ENCODE measurements around the gene SIM1.
A peak's percentile ranks its signal among the peaks of the same experiment; 100 is the strongest.

SIM1 gene

DNA sequence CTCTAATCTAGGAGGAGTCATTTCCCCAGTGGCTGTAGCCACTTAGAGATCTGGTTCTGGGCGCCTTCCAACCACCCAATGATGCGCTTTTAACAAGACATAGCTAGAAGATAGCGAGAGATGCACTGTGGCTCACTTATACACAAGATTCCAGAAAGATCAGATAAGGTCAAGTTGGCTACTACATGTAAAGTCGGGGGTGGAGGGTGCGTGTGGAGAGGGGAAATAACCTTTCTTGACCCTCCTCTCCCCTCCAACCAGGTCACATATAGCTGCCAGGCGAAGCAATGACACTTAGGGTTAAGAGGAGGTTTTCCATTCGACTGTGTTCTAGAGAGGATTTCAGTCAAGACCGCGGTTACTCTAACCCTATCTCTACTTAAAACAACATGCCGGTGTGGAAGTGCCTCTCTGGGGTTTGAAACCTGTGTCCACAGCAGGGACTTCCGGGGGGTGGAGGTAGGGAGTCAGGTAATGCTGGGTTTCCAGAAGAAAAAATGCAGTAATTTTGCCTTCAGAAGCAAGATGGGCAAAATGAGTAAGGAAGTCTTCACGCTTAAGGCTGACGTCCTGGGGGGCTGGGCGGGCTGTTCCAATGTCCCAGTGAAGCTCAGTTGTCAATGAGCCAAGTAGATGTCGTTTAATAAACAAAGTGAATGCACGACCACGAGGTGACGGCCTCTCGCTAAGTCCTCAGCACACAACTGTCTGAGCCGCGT is 1.8 kb upstream of the SIM1 start:
- H3K9ac ChIP-seq (ENCODE audit: low read length), result peak overlapping the region; percentile 91
- no peak overlapping the region for H2AFZ ChIP-seq (ENCODE audit: low read depth, low read length)
- H3K4me2 ChIP-seq (ENCODE audit: low read length, poor library complexity, severe bottlenecking), result no peak overlapping the region
- no peak overlapping the region for H3K27ac ChIP-seq (ENCODE audit: low read length, poor library complexity, severe bottlenecking)
- no peak overlapping the region for H3K18ac ChIP-seq (ENCODE audit: low read depth in 1 of 2, low read length in 2 of 2)
- no peak overlapping the region for H3K4me3 ChIP-seq (ENCODE audit: insufficient read depth in 1 of 2, low read depth in 1 of 2, low read length in 2 of 2)
- H3K23ac ChIP-seq (ENCODE audit: low read length in 2 of 2), result no peak overlapping the region
- H3K14ac ChIP-seq (ENCODE audit: low read length in 2 of 2), result no peak overlapping the region
- peaks cover 47 to 93% of the 10 kb centered on the region in 2 experiments for H3K27me3 ChIP-seq (ENCODE audit: control insufficient read depth in 1 of 2, insufficient read depth in 1 of 2, low read length in 2 of 2)
- peaks cover 21% of the 10 kb centered on the region for H3K4me1 ChIP-seq (ENCODE audit: control insufficient read depth, insufficient read depth, low read depth, low read length)
- no peaks in the 10 kb centered on the region for H3K79me1 ChIP-seq (replicated peaks; ENCODE audit: low read length, poor library complexity, severe bottlenecking)
- no peak overlapping the region for H2BK12ac ChIP-seq (ENCODE audit: low read length in 2 of 2)
- no peak overlapping the region for H2BK5ac ChIP-seq (ENCODE audit: low read depth, low read length, poor library complexity, severe bottlenecking)
- H2AK5ac ChIP-seq (ENCODE audit: low read length, severe bottlenecking), result no peak overlapping the region
- DNase-seq, result no peak
- no peak overlapping the region for H2BK120ac ChIP-seq (ENCODE audit: low read depth, low read length)
- H4K8ac ChIP-seq (ENCODE audit: low read length), result no peak overlapping the region
- H3K4ac ChIP-seq (ENCODE audit: low read depth in 1 of 2, low read length in 2 of 2), result no peak overlapping the region
- WGBS, result 3% methylated on average over 15 of the region's 21 CpGs
- H3K9me3 ChIP-seq (ENCODE audit: control insufficient read depth, low read length), result no peaks in the 10 kb centered on the region
- H3K36me3 ChIP-seq (ENCODE audit: control insufficient read depth in 1 of 2, insufficient read depth in 2 of 2, low read depth in 1 of 2, low read length in 2 of 2), result peaks cover 0 to 2% of the 10 kb centered on the region in 2 experiments
- no peak overlapping the region for H2BK15ac ChIP-seq (ENCODE audit: low read depth, poor library complexity, severe bottlenecking)
- H4K91ac ChIP-seq (ENCODE audit: low read length), result no peak overlapping the region

DNA sequence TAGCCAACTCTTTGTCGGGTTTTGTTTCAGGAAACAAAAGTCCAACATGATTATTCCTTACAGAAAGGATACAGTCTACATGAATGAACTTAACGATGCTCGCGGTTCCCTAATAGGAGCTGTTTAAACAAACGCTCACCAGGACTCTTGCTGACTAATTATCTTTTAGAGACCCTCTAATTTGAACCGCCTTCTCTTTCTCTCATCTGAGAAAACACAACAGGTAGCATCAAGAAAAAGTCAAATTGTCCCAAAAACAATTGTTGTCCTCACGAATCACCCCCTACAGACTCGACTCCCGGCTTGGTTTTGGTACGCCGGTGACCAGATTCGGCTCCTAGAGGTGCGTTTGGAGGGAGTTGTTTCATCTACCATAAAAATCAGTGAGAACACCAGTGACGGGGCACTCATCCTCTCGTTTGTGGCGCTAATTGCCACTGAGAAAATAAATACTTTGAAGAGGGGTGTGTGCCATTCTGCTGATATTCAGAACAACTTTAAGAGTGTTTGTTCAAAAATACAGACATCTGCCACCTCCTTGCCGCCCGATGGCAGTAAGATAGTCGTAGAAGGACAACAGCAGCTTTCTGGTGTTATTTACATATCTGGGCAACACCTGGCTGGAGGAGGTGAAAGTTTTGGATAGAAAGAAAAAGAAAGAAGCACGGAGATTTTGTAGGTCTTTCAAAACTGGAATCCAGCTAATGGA is 1.1 kb upstream of the SIM1 start:
- H2BK120ac ChIP-seq (ENCODE audit: low read depth, low read length), result no peak overlapping the region
- H2BK12ac ChIP-seq (ENCODE audit: low read length in 2 of 2), result no peak overlapping the region
- peak overlapping the region in 1 of 2 experiments; percentile 91 for H3K4me3 ChIP-seq (ENCODE audit: insufficient read depth in 1 of 2, low read depth in 1 of 2, low read length in 2 of 2)
- no peak overlapping the region for H3K4me2 ChIP-seq (ENCODE audit: low read length, poor library complexity, severe bottlenecking)
- no peak overlapping the region for H3K4ac ChIP-seq (ENCODE audit: low read depth in 1 of 2, low read length in 2 of 2)
- H2BK5ac ChIP-seq (ENCODE audit: low read depth, low read length, poor library complexity, severe bottlenecking), result no peak overlapping the region
- peak; percentile 31 for DNase-seq
- H2AFZ ChIP-seq (ENCODE audit: low read depth, low read length), result no peak overlapping the region
- no peak overlapping the region for H3K27ac ChIP-seq (ENCODE audit: low read length, poor library complexity, severe bottlenecking)
- peaks cover 50 to 93% of the 10 kb centered on the region in 2 experiments for H3K27me3 ChIP-seq (ENCODE audit: control insufficient read depth in 1 of 2, insufficient read depth in 1 of 2, low read length in 2 of 2)
- peak overlapping the region; percentile 91 for H3K9ac ChIP-seq (ENCODE audit: low read length)
- H2BK15ac ChIP-seq (ENCODE audit: low read depth, poor library complexity, severe bottlenecking), result no peak overlapping the region
- H3K23ac ChIP-seq (ENCODE audit: low read length in 2 of 2), result no peak overlapping the region
- H3K18ac ChIP-seq (ENCODE audit: low read depth in 1 of 2, low read length in 2 of 2), result no peak overlapping the region
- H3K14ac ChIP-seq (ENCODE audit: low read length in 2 of 2), result no peak overlapping the region
- H3K36me3 ChIP-seq (ENCODE audit: control insufficient read depth in 1 of 2, insufficient read depth in 2 of 2, low read depth in 1 of 2, low read length in 2 of 2), result peaks cover 0 to 2% of the 10 kb centered on the region in 2 experiments
- H4K91ac ChIP-seq (ENCODE audit: low read length), result no peak overlapping the region
- H2AK5ac ChIP-seq (ENCODE audit: low read length, severe bottlenecking), result no peak overlapping the region
- peaks cover 25% of the 10 kb centered on the region for H3K4me1 ChIP-seq (ENCODE audit: control insufficient read depth, insufficient read depth, low read depth, low read length)
- H4K8ac ChIP-seq (ENCODE audit: low read length), result no peak overlapping the region
- no peaks in the 10 kb centered on the region for H3K79me1 ChIP-seq (replicated peaks; ENCODE audit: low read length, poor library complexity, severe bottlenecking)
- WGBS, result 3% methylated on average over 20 of the region's 20 CpGs
- H3K9me3 ChIP-seq (ENCODE audit: control insufficient read depth, low read length), result no peaks in the 10 kb centered on the region

DNA sequence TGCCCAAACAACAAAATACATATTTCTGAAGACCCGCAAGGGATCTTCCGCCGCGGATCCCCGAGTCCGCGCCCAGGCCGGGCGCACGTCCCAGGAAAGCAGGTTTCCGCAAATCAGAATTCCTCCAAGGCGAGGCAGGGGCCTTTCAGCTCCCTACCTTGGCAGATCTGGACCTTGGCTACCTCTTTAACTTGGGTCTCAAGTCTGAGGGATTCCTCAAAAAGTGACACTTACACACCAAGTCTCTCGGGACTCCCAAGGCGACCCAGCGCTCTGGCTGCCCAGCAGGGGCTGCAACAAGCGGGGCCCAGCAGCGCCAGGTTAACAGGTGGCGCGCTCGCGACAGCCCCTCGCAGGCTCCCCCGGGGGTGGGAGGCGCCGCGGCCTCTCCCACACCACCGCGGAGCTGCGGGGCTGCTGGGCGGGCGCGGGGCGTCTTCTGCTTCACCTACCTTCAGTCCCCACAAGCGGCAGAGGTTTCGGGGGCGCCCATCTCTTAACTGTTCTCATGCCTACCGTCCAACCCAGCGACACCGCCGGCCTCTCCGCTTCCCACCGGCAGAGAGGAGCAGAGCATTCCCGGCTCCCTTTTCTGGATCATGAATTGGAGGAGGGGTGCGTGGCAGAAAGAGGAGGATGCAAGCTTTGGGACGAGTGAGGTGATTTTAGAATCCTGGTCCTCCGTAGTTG is 414 bp downstream of the SIM1 start:
- Histone ChIP-seq H3K4ac (ENCODE audit: low read depth in 1 of 2, low read length in 2 of 2) (no peak overlapping the region), H3K36me3 (ENCODE audit: control insufficient read depth in 1 of 2, insufficient read depth in 2 of 2, low read depth in 1 of 2, low read length in 2 of 2) (peaks cover 0 to 2% of the 10 kb centered on the region in 2 experiments), H2AK5ac (ENCODE audit: low read length, severe bottlenecking) (no peak overlapping the region), H2BK5ac (ENCODE audit: low read depth, low read length, poor library complexity, severe bottlenecking) (no peak overlapping the region), H4K91ac (ENCODE audit: low read length) (no peak overlapping the region), H3K14ac (ENCODE audit: low read length in 2 of 2) (no peak overlapping the region), H3K27ac (ENCODE audit: low read length, poor library complexity, severe bottlenecking) (no peak overlapping the region), H3K9ac (ENCODE audit: low read length) (peak overlapping the region; percentile 91), H2AFZ (ENCODE audit: low read depth, low read length) (no peak overlapping the region), H4K8ac (ENCODE audit: low read length) (no peak overlapping the region), H3K4me3 (ENCODE audit: insufficient read depth in 1 of 2, low read depth in 1 of 2, low read length in 2 of 2) (peak overlapping the region; percentile 9 to 91), H3K4me1 (ENCODE audit: control insufficient read depth, insufficient read depth, low read depth, low read length) (peaks cover 24% of the 10 kb centered on the region), H3K4me2 (ENCODE audit: low read length, poor library complexity, severe bottlenecking) (peak overlapping the region; percentile 92), H3K79me1 (replicated peaks; ENCODE audit: low read length, poor library complexity, severe bottlenecking) (no peaks in the 10 kb centered on the region), H2BK12ac (ENCODE audit: low read length in 2 of 2) (no peak overlapping the region), H2BK120ac (ENCODE audit: low read depth, low read length) (no peak overlapping the region), H2BK15ac (ENCODE audit: low read depth, poor library complexity, severe bottlenecking) (no peak overlapping the region), H3K23ac (ENCODE audit: low read length in 2 of 2) (peak overlapping the region in 1 of 2 experiments; percentile 77), H3K18ac (ENCODE audit: low read depth in 1 of 2, low read length in 2 of 2) (no peak overlapping the region), H3K27me3 (ENCODE audit: control insufficient read depth in 1 of 2, insufficient read depth in 1 of 2, low read length in 2 of 2) (peaks cover 46 to 84% of the 10 kb centered on the region in 2 experiments), H3K9me3 (ENCODE audit: control insufficient read depth, low read length) (no peaks in the 10 kb centered on the region)
- no peak for DNase-seq
- WGBS, result under 1% methylated on average over 38 of the region's 46 CpGs

DNA sequence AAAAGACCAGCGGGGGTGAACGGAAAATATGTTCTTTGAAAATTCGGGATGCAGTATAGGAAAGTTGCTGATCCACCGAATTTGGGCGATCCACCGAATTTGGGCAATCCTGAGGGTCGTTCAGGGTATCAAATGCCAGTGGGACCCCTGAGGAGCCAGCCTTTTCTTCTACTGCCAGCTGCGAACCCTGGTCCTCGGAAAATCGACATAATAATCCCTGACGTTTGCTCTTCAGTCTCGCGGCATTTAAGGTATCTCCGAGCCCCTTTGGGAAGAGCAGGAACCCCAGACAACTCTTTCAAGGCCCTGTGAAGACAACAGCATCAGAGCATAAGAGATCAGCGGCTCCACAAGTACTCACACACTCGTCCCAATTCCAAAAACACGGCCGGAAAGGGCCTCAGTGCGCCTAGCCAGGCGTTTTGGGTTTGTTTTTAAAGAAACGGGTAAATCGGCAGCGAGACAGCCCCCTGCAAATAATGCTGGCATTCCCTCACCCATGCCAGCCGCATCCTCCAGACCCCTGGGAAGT is 1.0 kb downstream of the SIM1 start:
- Histone ChIP-seq H2BK5ac (ENCODE audit: low read depth, low read length, poor library complexity, severe bottlenecking) (no peak overlapping the region), H3K23ac (ENCODE audit: low read length in 2 of 2) (no peak overlapping the region), H2BK120ac (ENCODE audit: low read depth, low read length) (no peak overlapping the region), H4K8ac (ENCODE audit: low read length) (no peak overlapping the region), H3K27ac (ENCODE audit: low read length, poor library complexity, severe bottlenecking) (no peak overlapping the region), H3K4me3 (ENCODE audit: insufficient read depth in 1 of 2, low read depth in 1 of 2, low read length in 2 of 2) (peak overlapping the region; percentile 9 to 91), H3K4ac (ENCODE audit: low read depth in 1 of 2, low read length in 2 of 2) (no peak overlapping the region), H4K91ac (ENCODE audit: low read length) (no peak overlapping the region), H3K9ac (ENCODE audit: low read length) (peak overlapping the region; percentile 91), H2BK12ac (ENCODE audit: low read length in 2 of 2) (no peak overlapping the region), H2AK5ac (ENCODE audit: low read length, severe bottlenecking) (no peak overlapping the region), H3K4me2 (ENCODE audit: low read length, poor library complexity, severe bottlenecking) (no peak overlapping the region), H3K4me1 (ENCODE audit: control insufficient read depth, insufficient read depth, low read depth, low read length) (peaks cover 22% of the 10 kb centered on the region), H3K79me1 (replicated peaks; ENCODE audit: low read length, poor library complexity, severe bottlenecking) (no peaks in the 10 kb centered on the region), H2AFZ (ENCODE audit: low read depth, low read length) (no peak overlapping the region), H3K27me3 (ENCODE audit: control insufficient read depth in 1 of 2, insufficient read depth in 1 of 2, low read length in 2 of 2) (peaks cover 46 to 84% of the 10 kb centered on the region in 2 experiments), H3K14ac (ENCODE audit: low read length in 2 of 2) (no peak overlapping the region), H3K36me3 (ENCODE audit: control insufficient read depth in 1 of 2, insufficient read depth in 2 of 2, low read depth in 1 of 2, low read length in 2 of 2) (peaks cover 0 to 2% of the 10 kb centered on the region in 2 experiments), H2BK15ac (ENCODE audit: low read depth, poor library complexity, severe bottlenecking) (no peak overlapping the region), H3K9me3 (ENCODE audit: control insufficient read depth, low read length) (no peaks in the 10 kb centered on the region), H3K18ac (ENCODE audit: low read depth in 1 of 2, low read length in 2 of 2) (no peak overlapping the region)
- WGBS, result 3% methylated on average over 24 of the region's 24 CpGs
- DNase-seq, result no peak
